GM04503 (cell line): ENCODE measurements around the gene VAMP4.
"Not testable (repeated sequence)": the region's sequence is repeated elsewhere in the genome, so short reads cannot be mapped to it uniquely, and the experiment has no call there.

ENCODE experiments used
- DNase-seq: peaks from one replicate; pipeline ENCODE4 v3.0.0-alpha.2; 2012; ENCODE audit warnings: low read depth

Gene VAMP4

DNA sequence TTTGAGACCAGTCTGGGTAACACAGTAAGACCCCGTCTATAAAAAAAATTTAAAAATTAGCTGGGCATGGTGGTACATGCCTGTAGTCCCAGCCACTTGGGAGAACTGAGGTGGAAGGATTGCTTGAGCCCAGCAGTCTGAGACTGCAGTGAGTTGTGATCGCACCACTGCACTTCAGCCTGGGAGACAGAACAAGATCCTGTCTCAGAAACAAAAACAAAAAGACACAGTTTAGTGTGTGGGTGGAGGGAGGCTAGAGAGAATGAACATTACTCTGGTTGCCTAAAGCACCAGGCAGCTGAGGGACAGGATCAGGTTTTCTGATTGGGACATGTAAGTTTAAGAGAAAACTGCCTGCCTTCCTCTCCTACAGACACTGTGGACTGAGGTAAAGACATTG is 42.3 kb downstream of the VAMP4 start:
- DNase-seq = no peak

DNA sequence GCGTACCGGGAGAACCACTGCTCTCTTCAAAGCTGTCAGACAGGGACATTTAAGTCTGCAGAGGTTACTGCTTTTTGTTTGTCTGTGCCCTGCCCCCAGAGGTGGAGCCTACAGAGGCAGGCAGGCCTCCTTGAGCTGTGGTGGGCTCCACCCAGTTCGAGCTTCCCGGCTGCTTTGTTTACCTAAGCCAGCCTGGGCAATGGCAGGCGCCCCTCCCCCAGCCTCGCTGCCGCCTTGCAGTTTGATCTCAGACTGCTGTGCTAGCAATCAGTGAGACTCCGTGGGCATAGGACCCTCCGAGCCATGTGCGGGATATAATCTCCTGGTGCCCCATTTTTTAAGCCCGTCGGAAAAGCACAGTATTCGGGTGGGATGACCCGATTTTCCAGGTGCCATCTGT is 46.1 kb downstream of the VAMP4 start:
- DNase-seq = not testable (repeated sequence)

DNA sequence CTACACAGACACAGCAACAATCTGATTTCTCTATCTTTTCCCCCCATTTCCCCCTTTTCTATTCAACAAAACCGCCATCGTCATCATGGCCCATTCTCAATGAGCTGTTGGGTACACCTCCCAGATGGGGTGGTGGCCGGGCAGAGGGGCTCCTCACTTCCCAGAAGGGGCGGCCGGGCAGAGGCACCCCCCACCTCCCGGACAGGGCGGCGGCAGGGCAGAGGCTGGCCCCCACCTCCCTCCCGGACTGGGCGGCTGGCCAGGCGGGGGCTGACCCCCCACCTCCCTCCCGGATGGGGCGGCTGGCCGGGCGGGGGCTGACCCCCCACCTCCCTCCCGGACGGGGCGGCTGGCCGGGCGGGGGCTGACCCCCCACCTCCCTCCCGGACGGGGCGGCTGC is 48.3 kb downstream of the VAMP4 start:
- not testable (repeated sequence) for DNase-seq

DNA sequence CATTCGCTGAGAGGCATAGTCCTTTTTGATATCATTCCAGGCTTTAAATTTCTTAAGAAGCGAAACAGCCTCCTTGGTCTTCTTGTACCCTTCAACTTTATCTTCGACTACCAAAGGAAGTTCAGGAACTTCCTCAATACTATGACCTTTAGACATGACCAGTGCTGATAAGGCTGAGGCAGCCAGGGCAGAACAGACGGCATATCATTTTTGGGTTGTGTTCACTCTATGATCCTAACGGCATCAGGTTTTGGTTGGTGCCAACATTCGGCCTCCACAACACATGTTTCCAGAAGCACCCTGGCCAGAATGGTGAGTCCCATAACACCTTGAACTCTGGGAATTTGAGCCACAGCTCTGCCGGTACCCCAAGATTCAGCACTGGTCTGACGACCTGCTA is 58.0 kb downstream of the VAMP4 start:
- DNase-seq = no peak

DNA sequence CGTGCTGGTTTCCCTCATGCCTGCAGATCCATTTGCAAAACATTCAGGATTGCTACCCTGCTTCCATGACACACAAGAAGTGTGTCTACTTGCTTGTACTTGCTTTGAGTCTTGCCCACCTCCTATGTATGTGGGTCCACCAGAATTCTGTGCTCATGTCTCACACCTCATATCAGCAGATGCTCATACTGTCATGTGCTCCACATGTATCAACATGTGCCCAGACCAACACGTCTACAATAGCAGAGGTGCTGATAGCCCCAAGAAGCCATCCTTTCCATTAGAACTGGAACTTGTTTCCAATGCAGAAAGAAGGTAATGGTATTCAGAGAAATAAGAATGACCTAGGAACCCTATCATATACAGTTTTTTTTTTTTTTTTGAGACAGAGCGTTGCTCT is 61.5 kb downstream of the VAMP4 start:
- DNase-seq = no peak

DNA sequence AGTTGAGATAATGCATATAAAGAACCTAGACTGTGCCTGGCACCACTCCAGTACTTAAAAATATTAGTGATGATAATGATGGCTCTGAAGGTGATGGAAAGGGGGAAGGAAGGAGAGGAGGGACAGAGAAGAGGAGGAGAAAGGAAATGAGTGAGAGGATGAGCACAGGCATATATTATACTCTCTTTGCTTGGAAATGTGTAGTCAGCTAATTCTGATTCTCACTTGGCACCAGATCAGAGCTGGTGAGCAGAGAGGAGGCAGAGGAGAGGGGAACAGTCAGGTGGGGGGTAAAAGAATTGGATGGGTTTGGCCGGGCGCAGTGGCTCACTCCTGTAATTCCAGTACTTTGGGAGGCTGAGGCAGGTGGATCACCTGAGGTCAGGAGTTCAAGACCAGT is 65.0 kb downstream of the VAMP4 start:
- DNase-seq = no peak

DNA sequence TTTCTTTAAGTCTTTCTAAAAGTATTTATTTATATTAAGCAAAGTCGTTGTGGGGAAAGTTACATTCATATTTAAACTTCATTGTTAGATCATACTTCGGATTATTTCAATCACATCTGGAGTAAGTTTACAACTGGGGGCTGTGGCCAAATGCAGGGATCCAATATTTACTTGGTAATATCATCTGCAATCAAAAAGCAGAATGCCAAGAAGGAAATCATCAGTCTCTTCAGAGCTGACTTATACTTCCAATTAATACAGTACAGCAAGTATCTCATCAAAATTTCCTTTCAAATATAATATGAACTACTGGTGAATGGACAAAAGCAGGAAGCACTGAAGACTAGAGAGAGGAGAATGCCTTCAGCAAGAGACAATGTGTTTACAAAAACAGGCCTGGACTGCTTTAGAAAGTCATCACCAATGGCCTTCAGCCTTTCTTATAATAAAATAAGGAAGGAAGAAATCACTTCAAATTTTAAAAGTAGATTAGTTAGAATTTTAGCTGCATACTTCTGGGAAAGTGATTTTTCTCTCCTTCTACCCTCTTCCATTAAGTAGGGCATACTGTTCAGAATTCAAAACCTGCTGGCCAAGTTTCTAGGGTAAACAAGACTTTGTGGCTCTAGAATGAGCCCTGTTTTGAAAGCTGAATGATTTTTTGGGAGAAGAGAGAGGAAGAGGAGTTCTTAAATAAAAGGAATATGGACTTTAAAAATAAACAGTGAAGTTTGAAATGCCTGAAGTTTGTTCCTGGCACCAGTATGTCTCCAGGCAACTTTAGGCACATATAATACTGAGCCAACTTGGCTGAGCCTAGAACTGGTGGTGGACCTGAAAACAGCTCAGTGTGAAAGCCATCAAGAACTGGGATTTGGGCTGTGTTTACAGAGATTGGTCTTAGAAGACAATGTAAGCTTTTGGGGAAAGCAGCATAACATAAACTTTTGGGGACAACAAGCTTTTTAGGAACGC is 67.1 kb downstream of the VAMP4 start:
- DNase-seq = no peak

DNA sequence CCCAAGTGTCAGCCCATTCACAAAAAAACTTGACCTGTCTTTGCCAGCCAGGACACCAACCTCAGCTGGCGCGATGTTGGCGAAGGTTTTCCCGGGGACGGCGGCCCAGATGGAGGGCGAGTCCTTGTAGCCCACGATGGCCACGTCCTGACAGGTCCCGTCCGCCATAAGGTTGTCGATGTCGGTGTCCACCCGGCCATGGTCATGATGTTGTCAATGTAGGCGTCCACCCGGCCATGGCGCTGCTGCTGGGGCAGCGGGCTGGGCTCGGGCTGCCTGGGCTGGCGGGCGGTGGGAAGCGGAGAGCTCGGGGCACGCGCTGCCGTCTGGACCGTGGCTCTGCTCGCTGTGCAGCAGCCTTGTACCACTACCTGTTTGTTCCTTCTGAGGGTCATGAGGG is 71.1 kb downstream of the VAMP4 start:
- DNase-seq = no peak

DNA sequence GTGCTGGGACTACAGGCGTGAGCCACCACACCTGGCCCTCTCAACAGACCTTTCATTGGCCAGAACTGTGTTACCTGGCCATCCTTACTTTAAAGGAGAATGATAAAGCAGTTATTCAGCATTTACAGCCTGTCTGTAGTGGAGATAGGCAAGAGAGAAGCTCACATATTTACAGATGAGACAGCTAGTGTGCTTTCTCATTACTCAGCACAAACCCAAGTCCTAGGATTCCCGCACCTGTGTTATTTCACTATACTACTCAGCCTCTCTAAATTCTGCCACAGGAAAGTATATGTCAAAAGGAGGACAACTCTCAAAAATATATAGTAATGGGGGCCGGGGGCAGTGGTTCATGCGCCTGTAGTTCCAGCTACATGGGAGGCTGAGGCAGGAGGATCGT is 73.5 kb downstream of the VAMP4 start:
- DNase-seq = no peak

DNA sequence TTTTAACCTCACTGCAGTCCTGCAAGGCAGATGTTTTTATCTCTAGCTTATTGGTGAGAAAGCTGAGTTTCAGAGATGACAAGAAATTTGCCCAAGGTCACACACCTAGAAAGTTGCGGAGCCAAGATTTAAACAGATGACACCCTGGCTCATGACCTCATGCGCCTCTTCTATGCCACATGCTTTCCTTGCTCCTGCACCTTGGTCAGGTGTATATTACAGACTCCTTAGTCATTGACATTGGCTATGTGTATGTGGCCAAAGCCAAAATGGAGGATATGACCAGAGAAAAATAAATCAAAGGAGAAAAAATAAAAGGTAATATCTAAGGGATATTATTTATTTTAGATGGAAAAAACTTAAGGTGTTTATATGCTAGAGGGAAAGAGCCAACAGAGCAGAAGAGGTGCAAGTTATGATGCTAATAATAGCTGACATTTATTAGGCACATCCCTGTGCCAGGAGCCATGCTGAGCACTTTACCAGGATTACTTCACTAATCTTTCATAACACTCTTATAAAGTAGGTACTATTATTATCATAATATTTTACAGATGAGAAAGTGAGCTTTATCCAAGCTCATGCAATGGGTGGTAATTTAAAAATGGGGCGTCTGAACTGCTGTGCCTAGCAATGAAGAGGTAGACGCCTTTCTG is 75.6 kb downstream of the VAMP4 start:
- DNase-seq = no peak

DNA sequence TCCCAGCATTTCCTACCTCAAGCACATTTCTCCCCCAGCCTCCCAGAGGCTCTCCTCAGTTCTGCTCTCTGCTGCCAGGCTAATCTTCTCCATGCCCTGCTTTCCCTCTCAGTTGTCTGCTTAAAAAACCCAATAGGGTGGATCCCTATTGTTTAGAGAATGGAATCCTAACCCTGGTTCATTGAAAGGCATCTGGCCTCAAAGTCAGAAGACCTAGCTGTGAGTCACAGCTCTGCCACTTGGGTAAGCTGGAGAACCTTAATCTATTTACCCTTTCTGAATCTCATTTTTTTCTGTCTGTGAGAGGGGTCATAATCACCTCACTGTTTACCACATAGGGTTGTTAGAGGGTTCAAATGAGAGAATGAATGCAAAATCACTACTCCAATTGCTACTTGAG is 76.9 kb downstream of the VAMP4 start:
- DNase-seq = no peak

DNA sequence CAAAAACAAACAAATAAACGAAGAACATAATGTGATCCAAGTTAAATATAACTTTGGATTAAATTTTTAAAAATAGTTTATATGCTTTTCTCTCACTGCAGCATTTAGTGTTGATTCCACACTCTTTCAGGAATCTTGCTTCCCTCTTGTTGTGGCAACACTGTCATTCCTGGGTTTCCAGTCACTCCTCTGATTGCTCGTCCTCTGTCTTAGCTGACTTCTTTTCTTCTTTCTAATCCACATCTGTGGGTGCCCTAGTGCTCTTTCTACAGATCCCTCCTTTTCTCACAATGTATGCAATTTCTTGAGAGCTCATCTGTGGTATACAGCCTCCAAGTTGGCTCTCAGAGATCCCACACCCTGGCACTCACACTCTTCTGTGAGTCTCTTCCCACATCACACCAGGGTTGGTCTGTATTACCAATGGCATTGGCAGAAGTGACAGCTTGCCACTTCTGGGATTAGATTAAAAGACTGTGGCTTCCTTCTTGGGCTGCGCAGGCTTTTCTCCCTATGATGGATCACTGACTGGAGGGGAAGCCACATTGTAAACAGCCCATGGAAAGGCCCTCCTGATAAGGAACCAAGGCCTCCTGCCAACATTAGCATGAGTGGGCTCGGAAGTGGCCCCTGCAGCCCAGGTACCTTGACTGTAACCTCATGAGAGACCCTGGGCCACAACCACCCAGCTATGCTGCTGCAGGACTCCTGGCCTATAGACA is 77.8 kb downstream of the VAMP4 start:
- peak; percentile 50 for DNase-seq

DNA sequence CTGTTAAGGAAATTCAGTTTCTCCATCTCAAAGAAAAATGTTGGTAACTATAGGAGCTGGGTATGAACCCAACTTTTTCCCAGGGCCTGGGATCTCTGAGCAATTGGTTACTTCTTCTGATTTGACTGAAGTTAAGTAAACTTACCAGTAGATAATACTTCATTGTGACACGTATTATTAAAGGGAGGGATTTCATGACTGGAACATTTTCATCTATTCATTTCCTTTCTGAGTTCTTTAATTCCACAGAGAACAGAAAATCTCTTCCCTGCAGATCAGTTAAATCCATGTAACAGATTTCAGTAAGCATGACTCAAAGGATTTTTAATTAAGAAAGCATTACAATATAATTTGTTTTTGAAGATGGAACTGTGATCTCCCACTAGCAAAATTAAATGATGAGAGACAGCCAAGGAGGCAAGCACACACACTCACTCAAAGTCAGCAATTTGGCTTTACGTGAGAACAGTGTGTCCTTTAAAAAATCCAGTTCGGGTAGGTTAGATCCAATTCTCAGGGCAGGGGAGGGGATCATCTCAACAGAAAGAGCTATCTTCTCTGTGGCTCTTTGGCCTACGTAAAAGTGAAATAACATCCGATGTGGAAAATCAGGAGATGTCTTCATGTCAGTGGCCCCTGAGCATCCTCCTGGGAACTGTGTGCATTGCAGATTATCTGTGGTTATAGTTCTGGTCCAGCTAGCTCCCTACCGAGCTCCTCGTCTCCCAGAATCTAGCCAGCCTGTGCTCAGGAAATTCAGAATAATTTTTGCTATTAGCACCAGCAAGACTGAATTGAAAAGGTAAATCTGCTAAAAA is 78.6 kb downstream of the VAMP4 start:
- no peak for DNase-seq

DNA sequence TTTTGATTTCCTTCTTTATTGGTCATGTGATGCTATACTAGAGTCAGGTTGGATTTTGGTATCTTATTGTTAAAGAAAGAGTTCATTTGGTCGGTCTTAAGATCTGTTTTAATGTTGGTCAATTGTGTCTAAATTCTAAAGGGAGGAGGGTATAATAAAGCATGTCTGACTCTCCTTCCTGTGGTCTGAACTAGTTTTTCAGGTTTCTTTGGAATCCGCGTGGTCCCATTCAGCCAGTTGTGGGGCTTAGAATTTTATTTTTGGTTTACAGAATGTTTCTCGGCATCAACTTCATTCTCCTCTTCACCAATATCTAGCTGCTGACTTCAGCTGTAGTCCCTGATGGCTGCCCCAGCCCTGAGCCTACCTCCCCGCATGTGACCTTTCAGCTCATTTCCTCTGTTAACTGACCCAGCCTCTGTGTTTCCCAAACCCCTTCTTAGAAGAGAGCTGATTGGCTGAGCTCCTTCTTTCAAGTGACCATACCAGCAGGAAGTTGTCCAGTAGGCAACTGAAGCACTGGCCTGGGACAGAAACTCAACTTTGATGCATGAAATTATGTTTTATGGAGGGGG is 80.7 kb downstream of the VAMP4 start:
- DNase-seq = no peak

DNA sequence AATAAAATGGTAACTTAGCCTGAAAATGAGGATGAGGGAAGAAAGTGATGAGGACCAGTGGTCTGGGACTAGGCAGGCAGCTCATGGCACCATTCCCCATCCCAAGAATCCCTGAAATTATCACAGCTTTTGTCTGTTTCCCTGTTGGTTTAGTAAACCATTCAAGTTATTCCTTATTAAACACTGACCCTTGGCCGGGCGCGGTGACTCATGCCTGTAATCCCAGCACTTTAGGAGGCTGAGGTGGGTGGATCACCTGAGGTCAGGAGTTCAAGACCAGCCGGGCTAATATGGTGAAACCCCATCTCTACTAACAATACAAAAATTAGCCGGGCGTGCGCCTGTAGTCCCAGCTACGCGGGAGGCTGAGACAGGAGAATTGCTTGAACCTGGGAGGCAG is 85.7 kb downstream of the VAMP4 start:
- DNase-seq = not testable (repeated sequence)

DNA sequence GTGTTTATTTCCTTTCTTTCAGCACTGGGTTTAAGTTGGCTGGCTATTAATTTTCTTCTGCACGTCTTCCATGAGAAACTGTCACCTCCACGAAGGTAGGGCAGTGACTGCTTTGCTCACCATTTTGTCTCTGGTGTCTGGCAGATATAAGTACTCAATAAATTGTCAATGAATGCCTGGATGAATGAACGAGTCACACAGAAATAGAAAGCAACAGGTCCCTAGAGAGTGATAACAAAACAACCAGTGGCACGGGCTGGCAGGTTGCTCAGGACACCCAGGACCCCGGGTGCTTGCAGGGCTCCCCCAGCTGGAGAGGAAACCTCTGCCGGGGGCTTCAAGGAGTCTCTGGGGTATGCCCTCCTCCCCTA is 86.1 kb downstream of the VAMP4 start:
- DNase-seq = no peak

DNA sequence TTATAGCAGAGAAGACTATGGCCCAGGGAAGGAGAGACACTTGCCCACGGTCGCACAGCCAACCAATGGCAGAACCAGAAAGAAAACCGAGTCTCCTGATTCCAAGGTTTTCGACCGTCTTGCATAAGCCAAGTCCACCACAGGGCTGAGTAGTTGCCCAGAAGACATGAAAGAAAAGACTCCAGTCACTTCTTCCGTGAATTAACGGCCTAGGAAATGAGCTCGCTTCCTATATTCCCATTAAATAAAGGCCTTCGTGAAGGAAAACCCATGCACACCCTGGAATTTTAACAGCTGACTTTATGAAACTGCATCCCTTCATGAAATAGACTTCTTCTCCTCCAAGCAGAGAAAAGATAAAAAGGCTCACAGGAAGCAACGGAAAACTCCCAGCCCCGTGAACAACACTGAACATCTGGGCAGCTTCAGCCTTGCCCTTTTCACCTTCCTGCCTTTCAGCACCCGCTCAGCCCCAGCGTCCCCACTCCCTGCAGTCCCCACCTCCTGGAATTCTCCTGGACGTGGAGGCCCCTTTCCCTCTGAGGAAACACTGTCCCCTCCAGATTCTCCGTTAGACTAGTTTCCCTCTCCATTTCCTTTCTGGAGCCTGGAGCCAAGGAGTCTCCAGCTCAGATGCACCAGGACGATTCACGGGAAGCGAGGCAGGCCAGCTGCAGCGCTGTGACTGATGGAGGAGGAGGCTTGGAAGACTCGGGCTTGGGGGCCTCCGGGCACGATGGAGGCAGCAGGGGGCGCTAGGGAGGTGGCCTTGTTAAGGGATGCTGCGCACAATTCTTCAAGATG is 86.7 kb downstream of the VAMP4 start:
- no peak for DNase-seq

DNA sequence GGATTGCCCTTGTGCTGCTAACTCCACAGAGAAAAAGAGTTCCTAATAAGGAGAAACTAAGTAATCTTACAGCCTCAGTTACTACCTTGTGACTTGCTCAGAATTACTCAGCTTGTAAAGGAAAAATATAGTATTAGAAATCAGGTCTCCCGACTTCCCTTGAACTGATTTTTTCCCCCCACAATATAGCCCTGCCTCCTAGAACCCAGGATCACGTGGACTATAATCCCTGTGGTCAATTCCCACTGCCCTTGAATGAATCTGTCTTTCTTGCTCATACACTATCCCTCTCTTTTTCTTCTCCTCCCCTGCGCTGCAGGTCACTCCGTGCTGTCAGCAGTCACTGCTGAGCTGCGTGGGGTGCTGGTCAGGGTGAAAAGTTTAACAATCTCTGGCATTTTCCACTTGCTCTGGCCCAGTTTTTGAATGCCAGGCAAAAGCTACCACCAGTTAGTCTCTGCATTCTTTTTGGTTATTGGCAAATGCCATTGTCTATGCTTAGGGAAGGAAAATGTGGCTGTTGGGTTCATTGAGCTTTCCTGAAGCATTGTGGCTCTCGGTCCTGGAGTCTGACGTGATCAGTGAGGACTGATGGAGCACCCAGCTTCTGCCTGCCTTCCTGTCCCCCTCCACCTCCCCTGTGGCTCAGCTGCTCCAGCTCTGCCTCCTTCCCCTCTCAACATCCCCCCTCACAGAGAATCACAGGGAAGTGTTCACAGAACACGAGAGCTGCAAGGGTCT is 87.5 kb downstream of the VAMP4 start:
- DNase-seq = peak; percentile 75

DNA sequence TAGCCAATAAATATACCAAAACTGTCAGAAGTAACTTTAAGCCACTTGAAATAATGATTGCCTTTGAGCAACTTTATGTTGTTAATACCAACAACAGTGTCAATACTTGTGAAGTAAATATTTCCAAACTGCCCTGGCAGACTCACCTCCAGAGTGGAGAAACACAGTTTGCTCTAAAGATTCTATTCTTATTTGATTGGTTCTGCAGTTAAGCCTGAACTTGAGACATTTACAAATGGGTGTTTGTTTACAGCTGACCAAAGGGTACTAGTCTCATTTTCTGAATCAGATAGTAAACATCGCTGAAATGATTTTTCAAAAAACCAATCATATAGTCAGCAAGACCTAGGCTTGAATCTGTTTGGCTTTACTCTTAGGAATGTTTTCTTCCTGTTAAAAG is 88.1 kb downstream of the VAMP4 start:
- no peak for DNase-seq

DNA sequence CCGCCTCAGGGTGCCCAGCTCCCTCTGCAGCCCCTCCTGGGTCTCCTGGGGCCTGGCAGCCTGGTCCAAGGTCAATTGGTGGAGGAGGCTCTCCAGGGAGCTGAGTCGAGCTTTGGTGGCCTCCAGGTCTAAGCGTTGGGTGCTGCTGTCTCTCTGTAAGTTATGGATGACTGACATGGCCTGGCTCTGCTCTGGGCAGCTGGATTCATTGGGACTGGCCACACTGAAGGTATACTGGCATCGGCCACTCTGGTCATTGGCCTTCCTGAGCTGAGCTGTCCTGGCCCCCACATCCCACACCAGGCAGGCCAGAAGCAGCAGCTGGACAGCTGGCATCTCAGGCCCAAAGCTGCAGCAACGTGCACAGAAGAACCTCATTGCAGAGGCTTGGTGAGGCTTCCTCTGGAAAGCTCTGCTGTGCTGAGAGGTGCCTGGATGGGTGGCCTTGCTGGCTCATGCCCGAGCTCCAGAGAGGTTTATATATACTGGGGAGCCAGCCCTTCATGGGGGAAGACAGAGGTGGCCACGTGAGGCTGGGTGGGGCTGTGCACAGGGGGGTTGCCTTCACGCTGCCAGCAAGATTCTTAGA is 89.5 kb downstream of the VAMP4 start, which contains the start of gene MYOC:
MYOC (minus strand) TSS at position 455 of the 589 bp plus-strand sequence; CDS start at position 378, 77 bp downstream.
- DNase-seq = no peak
